ENCODE data around the gene LCN2.

Gene LCN2

GRCh38 chr9:128190516-128191405 is 41.5 kb downstream of the LCN2 start:
- no peak for TF ChIP-seq ZFX (IDR thresholded peaks at IDR 0.05; ENCODE audit: borderline replicate concordance)
- TF ChIP-seq, protein P1, sequence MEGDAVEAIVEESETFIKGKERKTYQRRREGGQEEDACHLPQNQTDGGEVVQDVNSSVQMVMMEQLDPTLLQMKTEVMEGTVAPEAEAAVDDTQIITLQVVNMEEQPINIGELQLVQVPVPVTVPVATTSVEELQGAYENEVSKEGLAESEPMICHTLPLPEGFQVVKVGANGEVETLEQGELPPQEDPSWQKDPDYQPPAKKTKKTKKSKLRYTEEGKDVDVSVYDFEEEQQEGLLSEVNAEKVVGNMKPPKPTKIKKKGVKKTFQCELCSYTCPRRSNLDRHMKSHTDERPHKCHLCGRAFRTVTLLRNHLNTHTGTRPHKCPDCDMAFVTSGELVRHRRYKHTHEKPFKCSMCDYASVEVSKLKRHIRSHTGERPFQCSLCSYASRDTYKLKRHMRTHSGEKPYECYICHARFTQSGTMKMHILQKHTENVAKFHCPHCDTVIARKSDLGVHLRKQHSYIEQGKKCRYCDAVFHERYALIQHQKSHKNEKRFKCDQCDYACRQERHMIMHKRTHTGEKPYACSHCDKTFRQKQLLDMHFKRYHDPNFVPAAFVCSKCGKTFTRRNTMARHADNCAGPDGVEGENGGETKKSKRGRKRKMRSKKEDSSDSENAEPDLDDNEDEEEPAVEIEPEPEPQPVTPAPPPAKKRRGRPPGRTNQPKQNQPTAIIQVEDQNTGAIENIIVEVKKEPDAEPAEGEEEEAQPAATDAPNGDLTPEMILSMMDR (IDR thresholded peaks at IDR 0.05), result no peak
- peak overlapping the region; percentile 92 for H3K27ac ChIP-seq

GRCh38 chr9:128191406-128192046 is 42.3 kb downstream of the LCN2 start, which contains the start of gene CIZ1:
Gene CIZ1 (minus strand): TSS chr9:128191572. CDS start chr9:128190857, 715 bp downstream.
- TF ChIP-seq, protein P1 (IDR thresholded peaks at IDR 0.05), result peak; percentile 92
- peak; percentile 88; the same call in 1 of the 2 replicates for TF ChIP-seq ZFX (IDR thresholded peaks at IDR 0.05; ENCODE audit: borderline replicate concordance)
- H3K27ac ChIP-seq, result peak within 1 kb of the TSS; percentile 92

GRCh38 chr9:128192601-128193371 is 43.5 kb downstream of the LCN2 start:
- TF ChIP-seq ZFX (IDR thresholded peaks at IDR 0.05; ENCODE audit: borderline replicate concordance), result no peak
- TF ChIP-seq, protein P1 (IDR thresholded peaks at IDR 0.05), result peak; percentile 73
- peak overlapping the region; percentile 92 for H3K27ac ChIP-seq

GRCh38 chr9:128193469-128194096 is 44.3 kb downstream of the LCN2 start:
- no peak for TF ChIP-seq ZFX (IDR thresholded peaks at IDR 0.05; ENCODE audit: borderline replicate concordance)
- TF ChIP-seq, protein P1 (IDR thresholded peaks at IDR 0.05), result no peak
- peak overlapping the region; percentile 92 for H3K27ac ChIP-seq

GRCh38 chr9:128201441-128202369 is 52.5 kb downstream of the LCN2 start:
- no peak for TF ChIP-seq ZFX (IDR thresholded peaks at IDR 0.05; ENCODE audit: borderline replicate concordance)
- TF ChIP-seq, protein P1 (IDR thresholded peaks at IDR 0.05), result no peak
- H3K27ac ChIP-seq, result peak overlapping the region; percentile 8; the same call in 1 of the 2 replicates

DNA sequence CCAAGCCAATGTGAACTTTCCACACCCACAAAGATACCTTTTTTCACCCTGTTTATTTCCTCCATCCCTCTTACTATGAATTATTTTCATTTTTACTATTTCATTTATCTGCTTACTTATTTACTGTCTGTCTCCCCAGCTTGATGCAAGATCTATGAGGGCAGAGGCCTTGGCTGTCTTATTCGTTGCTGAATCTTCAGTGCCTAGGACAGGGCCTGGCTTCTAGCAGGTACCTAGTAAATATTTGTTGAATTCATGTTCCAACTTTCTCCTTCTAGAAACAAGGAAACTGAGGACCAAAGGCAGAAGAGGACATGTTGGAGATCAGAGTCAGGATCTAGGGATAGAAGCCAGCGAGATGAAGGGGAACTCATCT is 53.4 kb downstream of the LCN2 start:
- no peak for TF ChIP-seq ZFX (IDR thresholded peaks at IDR 0.05; ENCODE audit: borderline replicate concordance)
- TF ChIP-seq, protein P1 (IDR thresholded peaks at IDR 0.05), result no peak
- no peak overlapping the region; the same call in 1 of the 2 replicates for H3K27ac ChIP-seq

All from 22Rv1 (cell line).